MG63 (cell line): ENCODE data around the gene GNAI2. TPM values are rescaled to one million over a fixed set of nuclear protein-coding genes. Genes with fewer than 3 reads are reported as not detected.
A peak's percentile ranks its signal among the peaks of the same experiment; 100 is the strongest.
"Not testable (repeated sequence)": the region's sequence is repeated elsewhere in the genome, so short reads cannot be mapped to it uniquely, and the experiment has no call there.

Experiments
- DNase-seq: peaks from one replicate; pipeline ENCODE4 v3.0.0-alpha.2; 2020
- H3K27me3 ChIP-seq: fragments of 250-450 bp; sonication (Bioruptor Pico); 2 replicates; pipeline ENCODE4 v1.5.1; 2020; ENCODE audit warnings: mild to moderate bottlenecking, moderate library complexity
- H3K36me3 ChIP-seq: fragments of 250-450 bp; sonication (Bioruptor Pico); 2 replicates; pipeline ENCODE4 v1.5.1; 2020; ENCODE audit warnings: mild to moderate bottlenecking, moderate library complexity
- H3K4me3 ChIP-seq: fragments of 250-450 bp; sonication (Bioruptor Pico); 2 replicates; pipeline ENCODE4 v1.5.1; 2020; ENCODE audit warnings: mild to moderate bottlenecking, moderate library complexity
- H3K9me3 ChIP-seq: fragments of 250-450 bp; sonication (Bioruptor Pico); 2 replicates; pipeline ENCODE4 v1.5.1; 2020; ENCODE audit warnings: mild to moderate bottlenecking, moderate library complexity
- total RNA-seq: library from RNA; depleted of rRNA; stranded (reverse); fragments of >200 nt; shearing (Covaris generic); gene quantifications from 2 replicates; pipeline ENCODE4 v1.2.3, GENCODE V29; 2014; ENCODE audit warnings: low replicate concordance

Gene GNAI2
- total RNA-seq, 1 experiment from 2014 or later: 114 TPM

DNA sequence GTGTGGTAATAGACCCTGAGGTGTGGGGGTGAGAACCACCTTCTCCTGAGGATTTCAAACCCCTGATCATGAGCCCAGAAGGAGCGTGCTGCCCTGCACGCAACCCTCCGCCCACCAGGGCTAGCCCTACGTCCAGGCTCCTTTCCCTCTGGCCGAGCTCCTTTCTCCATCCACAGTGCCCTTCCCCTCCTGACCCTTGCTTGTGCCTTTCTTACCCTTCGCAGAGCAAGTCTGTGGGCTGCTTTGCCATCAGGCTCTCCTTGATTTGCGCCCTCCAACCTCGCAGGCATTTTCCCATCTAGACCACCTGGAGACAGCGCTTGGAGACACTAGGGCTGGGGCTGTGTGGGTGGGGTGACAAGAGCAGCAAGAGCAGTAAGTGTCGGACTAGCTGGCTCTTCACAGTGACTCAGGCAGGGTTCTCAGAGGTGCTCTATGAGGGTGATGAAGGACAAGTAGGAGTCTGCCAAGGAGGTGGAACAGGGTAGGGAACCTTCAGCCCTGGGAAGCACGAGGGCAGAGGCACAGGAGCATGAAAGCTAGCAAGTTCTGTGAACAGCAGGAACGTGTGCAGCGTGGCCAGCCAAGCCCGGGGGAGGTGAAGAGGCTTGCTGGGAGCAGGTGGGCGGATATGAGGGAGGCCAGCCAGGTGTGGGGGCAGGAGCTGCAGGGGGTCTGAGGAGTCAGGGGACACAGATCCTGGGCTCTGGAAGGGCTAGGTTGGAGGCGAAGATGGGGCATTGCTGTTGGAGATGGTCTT, 33.5 kb upstream of the GNAI2 start:
- H3K9me3 ChIP-seq: no peaks in the 10 kb centered on the region
- H3K4me3 ChIP-seq: no peak overlapping the region
- H3K36me3 ChIP-seq: no peaks in the 10 kb centered on the region
- H3K27me3 ChIP-seq: no peaks in the 10 kb centered on the region
- no peak for DNase-seq

DNA sequence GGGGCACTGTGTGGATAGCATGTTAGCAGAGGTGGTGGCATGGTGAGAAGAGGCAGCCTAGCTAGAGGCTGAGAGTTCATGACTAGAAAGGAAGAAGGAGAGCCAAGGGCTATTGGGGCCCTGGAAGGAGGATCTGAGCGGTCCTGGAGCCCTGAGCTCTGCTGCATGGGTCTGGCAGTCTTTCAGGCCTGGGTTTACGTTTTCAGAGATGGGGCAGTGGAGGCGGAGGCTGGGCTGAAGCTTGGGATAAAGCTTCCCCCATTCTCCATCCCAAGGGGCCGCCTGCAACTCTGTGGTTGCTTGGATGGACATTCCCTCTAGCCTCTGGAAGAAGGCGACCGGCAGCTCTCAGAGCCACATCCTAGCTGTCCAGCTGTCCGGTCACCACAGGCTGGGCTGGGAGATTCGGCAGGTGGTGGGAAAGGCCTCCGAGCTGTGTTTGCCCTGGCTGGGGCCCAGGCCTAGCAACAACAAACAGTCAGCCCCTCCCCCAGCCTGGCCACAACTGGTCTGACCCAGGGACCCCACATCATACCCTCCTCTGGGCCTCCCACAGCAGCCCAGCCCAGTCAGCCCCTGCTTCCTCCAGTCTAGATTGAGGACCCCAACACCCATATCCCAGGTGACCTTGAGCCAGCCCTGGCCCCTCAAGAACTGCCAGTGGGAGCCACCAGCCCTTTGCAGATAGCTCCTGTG, 32.7 kb upstream of the GNAI2 start:
- no peaks in the 10 kb centered on the region for H3K36me3 ChIP-seq
- H3K9me3 ChIP-seq: no peaks in the 10 kb centered on the region
- no peak overlapping the region for H3K4me3 ChIP-seq
- DNase-seq: no peak
- H3K27me3 ChIP-seq: no peaks in the 10 kb centered on the region

DNA sequence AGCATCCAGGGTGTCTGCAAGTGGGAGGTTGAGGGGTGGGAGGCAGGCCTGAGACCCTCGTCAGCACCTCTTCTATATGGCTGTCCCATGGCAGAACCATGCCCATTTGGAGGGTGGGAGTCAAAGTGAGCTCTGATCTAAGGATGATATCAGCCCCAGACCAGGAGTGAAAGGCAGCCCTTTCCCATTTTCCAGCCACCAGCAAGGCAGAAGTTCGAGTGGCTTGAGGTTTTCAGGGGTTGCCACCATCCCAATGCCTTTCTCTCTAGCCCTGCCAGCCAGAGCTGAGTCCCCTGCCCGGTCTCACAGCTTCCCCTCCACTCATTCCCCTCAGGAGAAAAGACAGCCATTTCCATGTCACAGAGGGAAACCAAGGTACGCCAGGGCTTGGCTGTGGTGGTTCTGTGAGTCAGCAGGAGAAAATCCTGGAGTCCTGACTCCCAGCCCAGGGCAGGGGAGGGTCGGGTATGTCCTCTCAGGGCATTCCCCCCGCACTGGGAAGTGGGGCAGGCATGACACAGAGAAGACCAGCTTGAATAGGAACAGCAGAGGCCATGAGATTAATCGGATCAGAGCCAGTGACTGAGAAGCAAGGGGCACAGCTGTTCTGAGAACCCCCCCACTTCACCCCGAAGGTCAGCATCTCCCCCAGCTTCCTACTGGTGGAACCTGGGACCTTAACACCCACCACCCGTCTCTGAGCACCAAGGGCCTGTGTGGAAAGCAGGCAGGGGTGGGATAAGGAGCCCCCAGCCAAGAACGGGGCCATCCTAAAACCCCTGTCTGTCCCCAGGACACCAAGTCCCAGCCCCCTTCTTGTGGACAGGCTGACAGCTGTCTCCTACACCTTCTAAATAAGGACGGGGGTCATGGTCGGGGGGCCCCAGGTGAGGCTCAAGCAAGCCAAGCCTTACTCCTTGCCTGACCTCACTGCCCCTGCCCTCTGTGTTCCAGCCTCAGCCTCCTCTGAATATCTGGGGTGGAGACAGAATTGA, 31.9 kb upstream of the GNAI2 start:
- no peaks in the 10 kb centered on the region for H3K9me3 ChIP-seq
- DNase-seq: no peak
- H3K36me3 ChIP-seq: no peaks in the 10 kb centered on the region
- no peak overlapping the region for H3K4me3 ChIP-seq
- H3K27me3 ChIP-seq: no peaks in the 10 kb centered on the region

DNA sequence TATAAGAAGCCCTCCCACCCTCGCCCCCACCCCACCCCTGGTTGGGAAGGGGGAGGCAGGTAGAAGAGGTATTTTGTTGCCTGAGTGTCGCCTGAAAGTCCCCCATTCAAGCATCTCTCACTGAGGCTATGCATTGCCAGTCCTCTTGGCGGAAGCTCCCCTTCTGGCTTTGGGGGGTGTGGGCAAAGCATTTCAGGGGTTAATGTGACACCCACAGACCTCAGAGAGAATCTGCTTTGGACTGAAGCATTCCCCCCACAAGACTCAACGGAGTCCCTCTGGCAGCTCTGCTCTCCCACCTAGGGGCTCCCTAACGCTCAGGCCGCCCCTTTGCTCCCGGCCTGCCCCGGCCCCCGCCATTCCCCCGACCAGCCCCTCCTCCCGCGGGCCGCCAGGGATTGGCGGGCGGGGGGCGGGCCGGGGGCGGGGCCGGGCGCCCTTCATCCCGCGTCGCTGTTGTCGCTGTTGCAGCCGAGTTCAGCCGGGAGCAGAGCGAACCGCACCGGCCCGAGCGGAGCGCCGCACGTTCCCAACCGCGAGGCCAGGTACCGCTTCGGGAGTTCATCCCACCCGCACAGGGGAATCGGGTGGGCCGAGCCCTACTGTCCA, 31.1 kb upstream of the GNAI2 start, which contains the start of gene SLC38A3:
Gene SLC38A3 (plus strand): TSS at position 468 of the 609 bp plus-strand sequence. CDS start 8,929 bp downstream, outside the sequence.
- H3K36me3 ChIP-seq: no peaks in the 10 kb centered on the region
- DNase-seq: no peak
- 0 out of 2 replicates have a peak within 1 kb of the TSS, but pooled peaks have one; percentile 18 for H3K4me3 ChIP-seq
- no peaks in the 10 kb centered on the region for H3K9me3 ChIP-seq
- no peaks in the 10 kb centered on the region for H3K27me3 ChIP-seq

DNA sequence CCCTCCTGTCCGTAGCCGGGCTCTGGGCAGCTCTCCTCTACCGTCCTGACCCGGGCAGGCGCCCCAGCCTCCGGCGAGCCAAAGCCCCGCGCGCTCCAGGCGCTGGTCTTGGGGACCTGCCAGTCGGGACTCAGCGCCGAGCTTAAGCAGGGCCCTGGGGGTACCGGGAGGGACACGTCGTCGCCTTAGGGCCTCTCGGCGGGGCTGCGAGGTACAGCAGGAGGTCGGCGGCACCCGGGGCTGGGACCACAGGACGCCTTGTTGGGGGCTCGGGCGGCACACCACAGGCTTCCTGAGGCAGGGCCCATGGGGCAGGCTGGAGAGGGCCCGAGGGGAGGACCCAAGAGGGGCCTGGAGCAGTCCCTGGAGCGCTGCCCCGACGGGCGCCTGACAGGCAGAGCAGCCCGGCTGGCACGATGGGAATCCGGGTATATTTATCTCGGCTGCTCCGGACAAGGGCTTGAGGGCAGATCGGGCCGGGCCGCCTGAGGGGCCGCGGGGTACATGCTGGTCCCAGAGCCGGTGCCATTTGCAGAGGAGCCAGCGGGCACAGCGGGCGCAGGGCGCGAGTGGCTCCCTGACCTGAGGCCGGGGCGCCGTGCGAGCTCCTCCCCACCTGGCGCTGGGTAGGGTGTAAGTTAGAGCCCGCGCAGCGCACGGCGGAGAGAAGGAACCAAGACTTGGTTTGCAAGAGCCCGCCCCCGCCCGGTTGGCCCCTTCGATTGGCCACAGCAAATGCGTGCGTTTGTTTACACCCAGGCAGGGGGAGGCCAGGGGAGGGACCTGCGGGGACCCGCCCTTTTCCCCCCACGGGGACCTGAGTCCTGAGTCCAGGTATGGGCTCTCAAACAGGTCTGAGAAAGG, 30.4 kb upstream of the GNAI2 start:
- Histone ChIP-seq H3K27me3 (no peaks in the 10 kb centered on the region), H3K9me3 (no peaks in the 10 kb centered on the region), H3K4me3 (0 out of 2 replicates have a peak overlapping the region, but pooled peaks have one; percentile 18), H3K36me3 (no peaks in the 10 kb centered on the region)
- DNase-seq: no peak

DNA sequence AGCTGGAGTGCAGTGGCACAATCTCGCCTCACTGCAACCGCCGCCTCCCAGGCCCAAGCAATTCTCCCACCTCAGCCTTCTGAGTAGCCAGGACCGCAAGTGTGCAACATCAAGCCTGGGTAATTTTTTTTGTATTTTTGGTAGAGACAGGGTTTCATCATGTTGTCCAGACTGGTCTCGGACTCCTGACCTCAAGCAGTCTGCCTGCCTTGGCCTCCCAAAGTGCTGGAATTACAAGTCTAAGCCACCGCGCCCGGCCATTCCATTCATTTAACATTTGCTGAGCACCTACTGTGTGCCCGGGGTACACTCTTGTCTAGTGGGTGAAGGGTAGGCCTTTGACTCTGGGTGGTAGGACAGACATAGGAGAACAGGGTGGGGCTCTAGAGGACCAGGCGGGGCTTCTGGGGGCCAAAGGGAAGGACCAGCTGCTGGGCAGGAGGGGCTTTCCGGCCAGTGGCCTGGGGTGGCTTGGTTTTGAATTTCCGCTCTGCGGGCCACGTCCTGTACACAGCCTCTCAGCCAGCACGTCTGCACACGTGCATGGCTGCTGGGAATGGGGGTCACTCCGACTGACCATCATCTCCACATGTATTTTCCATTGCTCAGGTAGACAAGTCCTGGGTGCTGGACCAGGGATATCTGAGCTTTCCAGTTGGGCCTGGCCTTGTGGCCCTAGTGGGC, 28.5 kb upstream of the GNAI2 start:
- no peaks in the 10 kb centered on the region for H3K36me3 ChIP-seq
- DNase-seq: no peak
- no peaks in the 10 kb centered on the region for H3K9me3 ChIP-seq
- no peaks in the 10 kb centered on the region for H3K27me3 ChIP-seq
- no peak overlapping the region for H3K4me3 ChIP-seq

DNA sequence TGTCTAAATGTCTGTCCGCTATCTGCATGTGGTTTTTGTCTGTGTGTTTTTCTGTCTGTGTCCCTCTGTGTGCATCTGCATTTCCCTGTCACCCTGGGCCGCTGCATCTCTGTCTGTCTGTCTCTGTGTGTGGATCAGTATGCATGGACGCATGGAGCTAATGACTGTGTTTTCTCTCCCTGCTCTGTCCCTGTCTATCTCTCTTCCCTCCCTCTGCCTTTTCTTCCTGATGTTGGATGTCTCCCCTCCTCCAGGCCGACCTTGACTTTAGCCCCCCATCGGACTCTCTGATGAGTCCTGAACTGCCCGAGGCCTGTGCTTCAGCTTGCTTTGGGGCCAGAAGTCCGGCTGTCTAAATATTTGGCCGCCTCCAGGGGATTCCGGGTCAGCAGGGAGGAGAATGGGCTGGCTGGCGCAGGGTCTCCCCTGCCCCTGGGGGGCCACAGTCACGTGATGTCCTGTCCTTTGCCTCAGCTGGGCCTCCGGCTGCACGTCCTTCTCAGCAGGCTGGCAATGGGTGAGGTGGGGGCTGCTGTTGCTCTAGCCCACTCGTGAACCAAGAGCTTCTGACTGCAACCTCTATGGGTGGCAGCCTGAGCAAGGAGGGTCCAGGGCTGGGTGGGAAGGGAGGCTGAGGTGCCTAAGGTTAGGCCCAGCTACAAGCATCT, 27.2 kb upstream of the GNAI2 start:
- Histone ChIP-seq H3K4me3 (no peak overlapping the region), H3K36me3 (no peaks in the 10 kb centered on the region), H3K9me3 (no peaks in the 10 kb centered on the region), H3K27me3 (no peaks in the 10 kb centered on the region)
- DNase-seq: no peak

DNA sequence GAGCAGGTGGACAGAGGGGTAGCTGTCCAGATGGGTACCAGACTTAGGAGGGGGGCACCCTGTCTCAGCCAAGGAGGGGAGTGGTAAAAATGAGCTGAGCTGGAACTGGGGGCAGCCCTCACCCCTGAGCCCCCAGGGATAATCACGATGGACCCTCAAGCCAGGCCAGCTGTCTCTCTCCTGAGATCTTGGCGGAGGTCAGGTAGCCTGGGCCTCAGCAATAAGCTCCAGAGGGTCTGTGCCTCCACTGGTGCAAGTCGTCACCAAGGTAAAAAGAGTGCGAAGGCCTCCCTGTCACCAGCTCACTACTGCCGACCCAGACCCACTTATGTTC, 25.9 kb upstream of the GNAI2 start:
- H3K36me3 ChIP-seq: no peaks in the 10 kb centered on the region
- no peaks in the 10 kb centered on the region for H3K9me3 ChIP-seq
- no peaks in the 10 kb centered on the region for H3K27me3 ChIP-seq
- no peak for DNase-seq
- no peak overlapping the region for H3K4me3 ChIP-seq

DNA sequence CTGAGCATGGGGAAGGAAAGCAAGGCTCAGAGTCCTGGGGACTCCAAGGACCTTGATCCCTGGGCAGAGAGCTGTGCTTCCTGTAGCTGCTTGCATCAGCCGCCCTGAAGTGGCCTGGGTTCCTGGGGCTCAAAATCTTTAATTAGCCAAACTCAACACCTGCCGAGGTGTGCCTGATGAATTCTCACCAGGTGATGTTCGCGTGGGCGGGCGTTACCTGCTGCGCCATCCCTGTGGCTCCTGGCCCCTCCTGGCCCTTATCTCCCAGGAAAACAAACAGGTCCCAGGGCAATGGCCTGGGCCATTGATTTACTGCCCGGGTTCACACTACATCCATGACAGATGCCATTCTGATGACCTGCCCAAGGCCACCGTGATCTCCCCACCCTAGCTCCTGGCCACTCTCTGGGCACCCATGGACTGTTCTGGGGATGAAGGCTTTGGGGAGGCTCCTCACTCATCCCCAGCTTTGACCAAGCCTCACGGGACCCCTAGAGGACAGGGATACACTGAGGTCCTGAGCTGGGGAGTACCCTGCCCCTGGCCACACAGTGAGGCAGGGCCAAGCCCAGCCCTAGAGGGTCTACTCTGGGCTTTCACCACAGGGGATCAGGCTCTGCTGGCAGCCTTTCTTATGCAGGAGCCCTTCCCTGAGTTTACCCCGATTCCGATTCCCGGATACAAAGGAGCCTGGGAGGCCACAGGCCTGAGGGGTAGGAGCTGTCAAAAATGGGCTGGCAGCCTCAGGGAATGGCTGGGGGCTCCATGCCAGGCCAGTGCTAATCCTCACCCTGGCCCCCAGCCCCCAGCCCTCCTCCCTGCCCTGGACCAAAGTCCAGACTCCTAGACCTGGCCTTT, 25.3 kb upstream of the GNAI2 start:
- no peak for DNase-seq
- H3K4me3 ChIP-seq: no peak overlapping the region
- no peaks in the 10 kb centered on the region for H3K27me3 ChIP-seq
- H3K9me3 ChIP-seq: no peaks in the 10 kb centered on the region
- no peaks in the 10 kb centered on the region for H3K36me3 ChIP-seq

DNA sequence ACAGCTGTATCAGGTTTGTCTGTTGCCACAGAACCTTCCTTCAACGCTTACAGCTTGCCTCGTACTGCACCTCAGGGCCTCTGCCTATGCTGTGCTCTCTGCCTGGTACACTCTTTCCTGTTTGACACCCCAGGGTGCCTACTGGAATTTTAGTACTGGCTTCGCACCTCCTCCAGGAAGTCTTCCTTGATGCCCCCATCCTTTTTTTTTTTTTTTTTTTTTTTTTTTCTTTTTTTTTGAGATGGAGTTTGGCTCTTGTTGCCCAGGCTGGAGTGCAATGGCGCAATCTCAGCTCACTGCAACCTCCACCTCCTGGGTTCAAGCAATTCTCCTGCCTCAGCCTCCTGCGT, 24.7 kb upstream of the GNAI2 start:
- H3K4me3 ChIP-seq, H3K36me3 ChIP-seq, H3K27me3 ChIP-seq, H3K9me3 ChIP-seq, DNase-seq: not testable (repeated sequence)

DNA sequence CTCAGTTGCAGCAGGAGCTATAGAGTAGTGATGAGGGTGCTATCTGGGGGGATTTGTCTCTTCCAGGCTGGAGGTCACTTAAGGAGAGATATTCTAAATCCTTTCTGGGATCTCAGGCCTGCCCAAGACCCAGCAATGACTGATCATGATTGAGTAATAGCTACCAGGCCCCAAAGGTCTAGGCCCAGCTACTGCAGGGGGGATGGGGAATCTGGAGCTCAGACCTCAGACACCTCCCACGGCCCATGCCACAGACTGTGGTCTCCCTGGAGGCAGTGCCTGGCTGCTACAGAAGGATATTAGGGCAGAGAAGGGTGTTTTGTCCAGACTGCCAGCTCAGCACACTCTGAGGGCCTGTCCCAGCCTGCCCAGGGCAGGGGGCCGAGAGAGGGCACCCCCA, 24.1 kb upstream of the GNAI2 start:
- H3K36me3 ChIP-seq: no peaks in the 10 kb centered on the region
- no peak overlapping the region for H3K4me3 ChIP-seq
- no peaks in the 10 kb centered on the region for H3K9me3 ChIP-seq
- H3K27me3 ChIP-seq: no peaks in the 10 kb centered on the region
- no peak for DNase-seq

DNA sequence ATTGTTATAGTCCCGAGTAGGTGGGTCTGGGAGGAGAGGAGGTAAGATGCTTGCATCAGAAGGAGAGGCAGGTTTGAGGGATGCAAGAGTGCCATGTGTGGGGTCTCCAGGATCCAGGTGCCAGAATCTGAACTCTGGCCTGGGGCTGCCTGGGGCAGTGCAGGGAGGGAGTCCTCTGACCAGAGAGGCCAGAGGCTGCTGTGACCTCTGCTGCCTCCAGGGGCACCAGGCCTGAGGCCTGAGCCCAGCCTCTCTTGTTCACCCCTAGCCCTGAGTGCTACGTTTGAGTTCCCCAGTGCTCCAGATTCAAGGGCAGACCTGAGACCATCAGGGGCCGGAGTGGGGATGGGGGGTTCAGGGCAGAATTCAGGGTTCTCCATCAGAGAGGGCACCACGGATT, 23.5 kb upstream of the GNAI2 start:
- no peak overlapping the region for H3K4me3 ChIP-seq
- no peak for DNase-seq
- no peaks in the 10 kb centered on the region for H3K36me3 ChIP-seq
- H3K9me3 ChIP-seq: no peaks in the 10 kb centered on the region
- no peaks in the 10 kb centered on the region for H3K27me3 ChIP-seq

DNA sequence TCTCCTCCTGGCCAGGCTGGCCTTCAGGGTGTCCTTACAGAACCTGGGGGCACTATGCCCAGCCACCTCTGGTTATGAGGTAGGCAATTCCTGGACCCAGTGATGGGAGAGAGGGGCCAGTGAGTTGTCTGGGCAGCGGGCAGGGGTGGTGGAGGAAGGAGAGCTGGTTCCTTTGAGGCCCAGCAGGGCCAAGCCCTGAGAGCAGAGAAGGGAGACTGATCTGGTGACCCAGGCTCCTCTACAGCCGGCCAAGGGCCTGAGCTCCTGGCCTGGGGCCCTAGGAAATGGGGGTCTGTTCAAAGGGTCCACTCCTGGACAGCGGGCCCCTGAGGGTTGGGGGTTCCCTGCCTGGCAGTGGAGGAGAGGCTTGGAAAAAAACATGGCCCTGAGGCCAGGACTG, 23.0 kb upstream of the GNAI2 start:
- H3K36me3 ChIP-seq: no peaks in the 10 kb centered on the region
- H3K9me3 ChIP-seq: no peaks in the 10 kb centered on the region
- DNase-seq: no peak
- H3K27me3 ChIP-seq: no peaks in the 10 kb centered on the region
- H3K4me3 ChIP-seq: no peak overlapping the region

DNA sequence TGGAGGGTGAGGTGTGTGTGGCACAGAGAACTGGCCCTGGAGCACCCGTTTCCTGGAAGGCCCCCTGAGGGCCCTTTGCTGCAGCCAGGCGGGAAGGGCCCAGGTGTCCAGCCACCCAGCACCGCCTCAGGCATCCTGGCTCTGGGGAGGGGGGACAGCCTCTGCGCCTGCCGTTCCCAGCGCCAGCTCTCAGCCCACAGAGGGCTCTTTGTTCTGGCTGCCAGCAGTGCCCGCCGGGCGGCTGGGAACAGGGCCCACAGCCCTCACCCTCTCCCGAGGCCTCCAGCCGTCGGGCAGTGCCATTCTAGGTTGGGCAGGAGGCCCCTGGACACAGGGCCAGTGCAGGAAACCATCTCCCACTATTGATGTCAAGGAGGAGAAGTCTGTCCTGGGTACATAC, 22.6 kb upstream of the GNAI2 start:
- no peak for DNase-seq
- H3K4me3 ChIP-seq: no peak overlapping the region
- no peaks in the 10 kb centered on the region for H3K9me3 ChIP-seq
- H3K27me3 ChIP-seq: no peaks in the 10 kb centered on the region
- no peaks in the 10 kb centered on the region for H3K36me3 ChIP-seq
